Activated T-cell treated with anti-CD3 and anti-CD28 coated beads for 48 hours (primary cell): ENCODE results near the gene TBC1D9.

Experiments used
- DNase-seq: peaks from one replicate; pipeline ENCODE4 v3.0.0-alpha.2; 2020; ENCODE audit warnings: low read depth

TBC1D9 gene

DNA sequence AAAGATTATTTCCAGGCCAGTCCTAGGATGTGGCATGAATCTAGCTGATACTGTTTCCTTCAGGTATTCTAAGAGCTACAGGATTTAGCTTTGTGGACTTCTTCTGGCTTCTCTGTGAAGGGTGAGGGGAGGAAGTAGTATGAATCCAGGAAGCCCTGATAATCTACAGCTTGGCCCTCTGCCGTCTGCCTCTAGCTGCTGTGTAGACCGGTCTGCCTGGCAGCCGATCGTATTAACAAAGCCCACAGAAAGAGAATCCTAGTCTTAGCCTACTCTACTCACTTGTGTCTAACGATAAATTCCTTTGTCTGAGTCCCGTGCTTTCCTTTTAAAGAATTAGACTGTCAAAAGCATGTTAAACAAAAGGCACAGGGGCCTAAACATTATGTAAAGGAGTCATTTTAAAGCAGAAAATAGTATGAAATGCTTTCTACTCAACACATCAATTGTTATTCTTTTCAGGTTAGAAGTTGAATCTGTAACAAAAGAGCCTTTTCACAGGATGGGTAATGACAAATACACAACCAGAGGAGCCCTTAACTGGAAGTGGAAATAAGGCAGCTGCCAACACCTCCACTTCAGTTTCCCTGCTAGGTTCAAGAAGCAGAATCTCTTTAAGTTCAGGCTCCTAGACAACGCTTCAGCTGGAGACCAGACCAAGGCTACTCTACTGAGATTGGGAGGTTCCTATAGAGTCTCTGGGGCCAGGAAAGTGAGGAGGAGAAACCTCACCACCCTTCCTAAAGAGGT is 138.5 kb downstream of the TBC1D9 start:
- no peak for DNase-seq

DNA sequence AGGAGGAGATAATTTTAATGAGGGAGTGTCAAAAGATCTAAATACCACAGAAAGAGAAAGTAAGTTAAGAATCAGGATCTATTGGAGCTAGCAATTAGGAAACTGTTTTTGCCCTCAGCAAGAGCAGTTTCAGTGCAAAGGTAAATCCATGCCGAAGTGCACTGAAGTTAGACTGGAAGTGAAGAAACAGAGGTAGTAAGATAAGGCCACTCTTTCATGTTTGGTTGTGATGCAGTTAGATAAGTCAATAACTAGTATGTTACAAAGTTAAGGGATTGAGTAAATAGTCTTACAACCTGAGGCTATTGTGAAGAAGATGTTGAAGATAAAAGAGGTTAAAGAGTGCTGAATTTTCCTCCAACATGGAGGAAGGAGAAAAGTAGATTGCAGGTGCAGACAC is 140.7 kb downstream of the TBC1D9 start:
- DNase-seq: no peak

- no peak for DNase-seq
These were observed 143.8 kb downstream of the TBC1D9 start for GRCh38 chr4:140612357-140612756.

GRCh38 chr4:140611854-140612253 is 144.3 kb downstream of the TBC1D9 start:
- no peak for DNase-seq

DNA sequence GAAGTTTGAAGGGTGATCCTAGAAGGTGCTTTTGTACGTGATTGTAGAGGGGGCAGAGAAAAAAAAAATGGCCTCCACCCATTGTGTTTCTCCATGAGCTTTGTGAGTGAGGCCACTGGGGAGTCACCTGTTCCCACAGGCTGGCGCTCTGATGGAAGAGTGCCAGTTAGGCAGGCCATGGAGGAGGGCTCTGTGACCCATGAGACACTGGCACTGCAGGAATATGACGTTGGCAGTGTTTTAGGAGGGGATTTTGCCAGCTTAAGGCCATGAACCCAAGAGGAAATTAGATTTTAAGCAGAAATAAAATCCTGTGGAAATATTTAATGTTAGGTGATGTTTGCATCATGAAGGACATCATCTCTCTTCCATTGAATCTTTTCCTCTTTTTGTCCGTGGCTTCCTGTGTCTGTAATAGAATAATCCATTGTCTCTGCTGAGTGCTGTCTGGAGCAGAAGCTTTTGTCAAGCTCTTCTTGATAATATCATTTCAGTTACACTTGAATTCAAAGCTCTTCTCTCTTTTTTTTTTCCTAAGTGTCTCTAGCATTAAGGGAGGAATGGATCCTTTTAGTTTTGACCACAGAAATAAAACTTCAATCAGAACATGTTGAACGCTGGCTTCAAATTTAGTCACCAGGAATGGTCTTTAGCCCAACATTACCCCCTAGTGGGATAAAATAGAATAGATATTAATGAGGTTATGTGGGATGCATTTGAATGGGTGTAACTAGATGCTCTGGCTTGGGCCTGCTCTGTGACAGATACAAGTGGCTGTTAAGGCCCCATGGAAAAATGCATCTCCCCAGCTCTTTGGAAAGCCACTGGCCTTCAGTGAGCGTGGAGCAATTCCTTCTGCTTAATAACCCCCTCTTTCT is 146.4 kb downstream of the TBC1D9 start:
- no peak for DNase-seq

- DNase-seq: no peak
These were observed 148.3 kb downstream of the TBC1D9 start for GRCh38 chr4:140607852-140608251.

DNA sequence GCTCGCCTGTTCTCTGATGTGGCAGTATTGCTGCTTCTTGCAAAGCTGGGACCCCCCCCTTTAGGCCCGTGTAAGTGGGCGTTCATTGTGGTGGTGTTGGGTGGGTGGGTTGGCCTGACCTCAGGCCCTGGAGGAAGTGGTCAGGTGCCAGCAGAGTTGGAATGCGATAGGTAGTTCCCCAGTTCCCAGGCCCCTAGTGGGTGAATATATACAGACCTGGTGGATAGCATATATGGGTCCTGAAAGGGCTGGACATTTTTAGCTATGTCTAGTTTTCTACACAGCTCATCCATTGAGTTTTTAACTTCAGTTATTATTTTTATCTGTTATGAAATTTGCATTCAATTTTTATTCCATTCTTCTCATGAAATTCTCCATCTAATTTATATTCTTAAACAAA is 151.6 kb downstream of the TBC1D9 start:
- DNase-seq: no peak

GRCh38 chr4:140603286-140603685 is 152.9 kb downstream of the TBC1D9 start:
- no peak for DNase-seq

DNA sequence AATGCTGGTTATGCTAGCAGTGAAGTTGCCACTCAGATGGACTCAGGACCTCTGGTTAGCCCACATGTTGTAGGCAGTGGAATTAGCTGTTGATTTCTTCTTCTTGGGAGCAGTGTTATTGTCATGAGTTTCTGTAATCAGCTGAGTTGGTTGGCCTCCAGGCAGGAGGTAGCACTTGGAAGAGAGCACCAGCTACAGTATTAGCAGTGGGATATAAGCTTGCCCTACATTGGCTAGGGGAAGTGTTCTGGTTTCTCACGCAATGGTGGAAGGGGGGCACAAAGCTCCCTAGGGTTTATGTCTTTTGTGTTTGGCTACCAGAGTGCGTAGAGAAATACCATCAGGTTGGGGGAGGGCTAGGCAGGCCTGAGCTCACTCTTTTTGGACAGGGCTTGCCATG is 153.5 kb downstream of the TBC1D9 start:
- no peak for DNase-seq

DNA sequence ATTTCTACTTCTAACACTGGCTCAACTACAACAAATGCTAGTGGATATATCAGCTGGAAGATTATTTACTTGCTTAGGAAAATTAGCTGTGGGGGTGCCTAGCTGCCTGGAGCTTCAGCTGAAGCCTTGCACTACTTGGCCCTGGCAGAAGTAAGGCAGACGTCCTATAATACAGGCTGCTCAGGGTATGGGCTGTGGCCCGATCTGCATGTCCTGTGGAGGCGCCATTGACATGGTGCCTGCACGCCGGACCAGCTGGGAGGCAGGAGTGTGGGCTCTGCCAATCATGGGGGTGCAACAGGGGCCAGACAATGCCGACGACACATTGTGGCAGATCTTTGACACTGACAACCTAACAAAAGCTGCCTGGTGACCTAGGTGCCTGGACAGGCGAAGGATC is 155.8 kb downstream of the TBC1D9 start:
- no peak for DNase-seq

DNA sequence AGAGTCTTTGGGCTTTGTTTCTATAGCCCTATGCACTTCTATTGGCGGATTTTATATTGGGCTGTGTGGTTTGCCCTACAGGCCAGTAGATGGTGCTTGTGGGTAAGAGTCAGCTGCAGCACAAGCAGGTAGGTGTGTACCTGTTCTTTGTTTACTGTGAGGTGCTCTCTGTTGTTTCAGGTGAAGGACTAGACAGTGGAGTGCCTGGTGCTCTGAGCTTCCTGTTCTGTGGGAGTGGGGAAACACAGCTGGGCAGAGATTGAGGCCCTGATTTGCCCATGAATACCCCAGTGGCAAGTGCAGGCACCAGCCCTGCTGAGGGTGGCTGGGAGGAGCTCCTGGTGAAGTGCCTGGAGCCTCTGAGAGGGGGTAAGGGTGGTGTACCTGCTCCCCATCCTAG is 161.1 kb downstream of the TBC1D9 start:
- no peak for DNase-seq

- DNase-seq: no peak
These were observed 171.7 kb downstream of the TBC1D9 start for GRCh38 chr4:140584439-140584838.

- no peak for DNase-seq
These were observed 175.1 kb downstream of the TBC1D9 start for GRCh38 chr4:140581078-140581477.

DNA sequence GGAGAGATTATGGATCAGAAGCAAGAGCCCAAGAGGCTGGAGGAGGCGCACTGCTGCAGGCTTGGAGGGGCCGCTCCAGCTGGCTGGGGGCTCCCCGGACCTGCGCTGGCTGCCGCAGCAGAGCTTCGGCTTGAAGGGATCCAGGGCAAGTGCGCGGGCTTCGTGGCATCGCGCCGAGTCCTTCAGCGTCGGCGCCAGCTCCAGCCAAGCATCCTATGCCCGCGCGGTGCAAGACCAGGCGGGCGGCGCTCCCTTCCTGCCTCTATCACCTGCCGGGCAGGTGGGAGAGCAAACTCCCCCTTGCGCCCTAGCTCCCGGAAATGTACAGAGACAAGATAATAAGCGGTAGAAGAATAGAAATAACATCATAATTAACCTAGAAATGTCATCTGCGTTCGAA is 176.9 kb downstream of the TBC1D9 start:
- no peak for DNase-seq

DNA sequence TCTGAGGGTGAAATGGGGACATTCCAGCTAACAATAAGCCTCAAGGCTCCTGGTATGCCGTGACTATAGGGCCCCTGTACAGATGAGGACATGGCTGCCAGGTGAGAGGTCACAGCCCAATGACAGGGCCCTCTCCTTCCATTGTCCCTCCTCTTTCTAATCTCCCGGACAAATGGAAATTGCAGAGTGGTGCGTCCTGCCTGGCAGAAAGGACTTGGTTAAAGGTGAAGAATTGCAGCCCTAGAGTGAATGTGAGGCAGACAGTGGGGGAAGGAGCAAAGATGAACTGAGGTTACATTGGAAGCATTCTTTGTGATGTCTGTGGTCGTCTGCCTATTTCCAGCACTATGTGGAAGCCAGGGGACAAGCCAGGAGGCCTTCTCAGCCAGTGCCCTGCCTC is 180.7 kb downstream of the TBC1D9 start:
- DNase-seq: no peak

- DNase-seq: no peak
These were observed 184.6 kb downstream of the TBC1D9 start for GRCh38 chr4:140571620-140572019.
